ENCODE measurements around the gene THAP10.
"Not testable (repeated sequence)": the region's sequence is repeated elsewhere in the genome, so short reads cannot be mapped to it uniquely, and the experiment has no call there.

Gene THAP10

GRCh38 chr15:70932397-70932796, 40.2 kb upstream of the THAP10 start:
- Histone ChIP-seq H3K9me3 (ENCODE audit: severe bottlenecking) (peaks cover 2% of the 10 kb centered on the region), H3K4me1 (ENCODE audit: insufficient read depth, poor library complexity, severe bottlenecking) (peaks cover 5% of the 10 kb centered on the region), H3K27me3 (ENCODE audit: insufficient read depth, poor library complexity, severe bottlenecking) (no peaks in the 10 kb centered on the region), H3K27ac (ENCODE audit: poor library complexity, severe bottlenecking) (no peak overlapping the region), H3K36me3 (ENCODE audit: low read depth) (no peaks in the 10 kb centered on the region; the same call in 1 of the 2 replicates), H3K4me3 (ENCODE audit: severe bottlenecking) (no peak overlapping the region)
- no peak for DNase-seq (ENCODE audit: low spot score)
- TF ChIP-seq, protein P1, sequence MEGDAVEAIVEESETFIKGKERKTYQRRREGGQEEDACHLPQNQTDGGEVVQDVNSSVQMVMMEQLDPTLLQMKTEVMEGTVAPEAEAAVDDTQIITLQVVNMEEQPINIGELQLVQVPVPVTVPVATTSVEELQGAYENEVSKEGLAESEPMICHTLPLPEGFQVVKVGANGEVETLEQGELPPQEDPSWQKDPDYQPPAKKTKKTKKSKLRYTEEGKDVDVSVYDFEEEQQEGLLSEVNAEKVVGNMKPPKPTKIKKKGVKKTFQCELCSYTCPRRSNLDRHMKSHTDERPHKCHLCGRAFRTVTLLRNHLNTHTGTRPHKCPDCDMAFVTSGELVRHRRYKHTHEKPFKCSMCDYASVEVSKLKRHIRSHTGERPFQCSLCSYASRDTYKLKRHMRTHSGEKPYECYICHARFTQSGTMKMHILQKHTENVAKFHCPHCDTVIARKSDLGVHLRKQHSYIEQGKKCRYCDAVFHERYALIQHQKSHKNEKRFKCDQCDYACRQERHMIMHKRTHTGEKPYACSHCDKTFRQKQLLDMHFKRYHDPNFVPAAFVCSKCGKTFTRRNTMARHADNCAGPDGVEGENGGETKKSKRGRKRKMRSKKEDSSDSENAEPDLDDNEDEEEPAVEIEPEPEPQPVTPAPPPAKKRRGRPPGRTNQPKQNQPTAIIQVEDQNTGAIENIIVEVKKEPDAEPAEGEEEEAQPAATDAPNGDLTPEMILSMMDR (IDR thresholded peaks at IDR 0.05; ENCODE audit: poor library complexity, severe bottlenecking), result no peak
- ATAC-seq (ENCODE audit: low read depth), result no peak

- Histone ChIP-seq H3K27ac (ENCODE audit: poor library complexity, severe bottlenecking) (no peak overlapping the region), H3K4me3 (ENCODE audit: severe bottlenecking) (no peak overlapping the region), H3K4me1 (ENCODE audit: insufficient read depth, poor library complexity, severe bottlenecking) (peaks cover 5% of the 10 kb centered on the region), H3K27me3 (ENCODE audit: insufficient read depth, poor library complexity, severe bottlenecking) (no peaks in the 10 kb centered on the region), H3K36me3 (ENCODE audit: low read depth) (no peaks in the 10 kb centered on the region; the same call in 1 of the 2 replicates), H3K9me3 (ENCODE audit: severe bottlenecking) (peaks cover 2% of the 10 kb centered on the region)
- DNase-seq (ENCODE audit: low spot score), result no peak
- ATAC-seq (ENCODE audit: low read depth), result no peak
- TF ChIP-seq, protein P1 (IDR thresholded peaks at IDR 0.05; ENCODE audit: poor library complexity, severe bottlenecking), result no peak
These were observed 39.6 kb upstream of the THAP10 start for GRCh38 chr15:70931821-70932220.

- H3K9me3 ChIP-seq (ENCODE audit: severe bottlenecking); H3K4me3 ChIP-seq (ENCODE audit: severe bottlenecking); H3K27ac ChIP-seq (ENCODE audit: poor library complexity, severe bottlenecking); H3K36me3 ChIP-seq (ENCODE audit: low read depth); ATAC-seq (ENCODE audit: low read depth); H3K27me3 ChIP-seq (ENCODE audit: insufficient read depth, poor library complexity, severe bottlenecking); DNase-seq (ENCODE audit: low spot score): not testable (repeated sequence)
- peaks cover 12% of the 10 kb centered on the region for H3K4me1 ChIP-seq (ENCODE audit: insufficient read depth, poor library complexity, severe bottlenecking)
These were observed 34.7 kb upstream of the THAP10 start for GRCh38 chr15:70926914-70927313.

- H3K9me3 ChIP-seq (ENCODE audit: severe bottlenecking), result peaks cover 2% of the 10 kb centered on the region
- H3K4me3 ChIP-seq (ENCODE audit: severe bottlenecking), result no peak overlapping the region
- no peak for DNase-seq (ENCODE audit: low spot score)
- no peaks in the 10 kb centered on the region for H3K27me3 ChIP-seq (ENCODE audit: insufficient read depth, poor library complexity, severe bottlenecking)
- H3K36me3 ChIP-seq (ENCODE audit: low read depth), result no peaks in the 10 kb centered on the region; the same call in 1 of the 2 replicates
- no peak for ATAC-seq (ENCODE audit: low read depth)
- H3K27ac ChIP-seq (ENCODE audit: poor library complexity, severe bottlenecking), result no peak overlapping the region
- H3K4me1 ChIP-seq (ENCODE audit: insufficient read depth, poor library complexity, severe bottlenecking), result peaks cover 12% of the 10 kb centered on the region
- TF ChIP-seq, protein P1 (IDR thresholded peaks at IDR 0.05; ENCODE audit: poor library complexity, severe bottlenecking), result no peak
These were observed 31.3 kb upstream of the THAP10 start for GRCh38 chr15:70923311-70924080.

- no peaks in the 10 kb centered on the region for H3K27me3 ChIP-seq (ENCODE audit: insufficient read depth, poor library complexity, severe bottlenecking)
- no peak overlapping the region for H3K4me3 ChIP-seq (ENCODE audit: severe bottlenecking)
- H3K36me3 ChIP-seq (ENCODE audit: low read depth), result no peaks in the 10 kb centered on the region
- no peak for DNase-seq (ENCODE audit: low spot score)
- H3K4me1 ChIP-seq (ENCODE audit: insufficient read depth, poor library complexity, severe bottlenecking), result peaks cover 12% of the 10 kb centered on the region
- H3K9me3 ChIP-seq (ENCODE audit: severe bottlenecking), result no peaks in the 10 kb centered on the region
- TF ChIP-seq, protein P1 (IDR thresholded peaks at IDR 0.05; ENCODE audit: poor library complexity, severe bottlenecking), result no peak
- H3K27ac ChIP-seq (ENCODE audit: poor library complexity, severe bottlenecking), result no peak overlapping the region
- no peak for ATAC-seq (ENCODE audit: low read depth)
These were observed 29.9 kb upstream of the THAP10 start for GRCh38 chr15:70922119-70922518.
